Amniotic stem cell (primary cell): ENCODE results near the gene WIPF2.
A peak's percentile ranks its signal among the peaks of the same experiment; 100 is the strongest.
"Not testable (repeated sequence)": the region's sequence is repeated elsewhere in the genome, so short reads cannot be mapped to it uniquely, and the experiment has no call there.

Source experiments
- DNase-seq: peaks from one replicate; lab custom pipeline; 2025; lab: John Stamatoyannopoulos, UW

WIPF2 gene

DNA sequence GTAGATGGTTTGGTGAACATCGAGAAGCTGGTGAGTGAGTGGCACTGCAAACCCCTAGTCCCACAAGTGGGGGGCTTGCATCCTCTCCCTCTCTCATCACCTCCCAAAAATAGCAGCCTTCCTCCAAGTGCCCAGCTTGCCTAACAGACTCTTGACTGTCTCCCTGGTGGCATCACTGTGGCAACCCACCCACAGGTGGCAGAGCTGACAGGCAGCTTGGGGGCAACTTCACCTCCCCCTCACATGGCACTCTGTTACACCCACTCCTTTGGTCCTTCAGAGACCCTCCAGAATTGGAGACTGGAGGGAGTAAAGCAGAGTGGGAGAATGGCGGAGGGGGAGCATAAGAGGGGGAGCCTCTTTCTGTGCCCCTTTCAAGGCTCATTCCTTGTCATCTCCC lies 26.1 kb upstream of the WIPF2 start:
- DNase-seq, result no peak

DNA sequence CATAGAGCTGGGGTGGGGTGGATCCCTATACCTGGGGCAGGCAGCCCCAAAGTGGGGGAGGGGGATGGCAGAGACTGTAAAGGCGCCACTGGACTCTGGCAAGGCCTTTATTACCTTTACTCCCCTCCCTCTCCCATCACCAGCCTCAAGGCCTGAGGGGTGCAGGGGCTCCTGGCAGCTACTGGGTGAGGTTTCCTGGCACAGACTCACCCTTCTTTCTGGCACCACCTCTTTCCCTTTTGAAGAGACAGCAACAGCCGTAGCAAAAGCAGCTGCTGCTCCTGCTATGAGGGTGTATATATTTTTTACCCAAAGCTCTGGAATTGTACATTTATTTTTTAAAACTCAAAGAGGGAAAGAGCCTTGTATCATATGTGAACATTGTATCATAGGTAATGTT lies 24.3 kb upstream of the WIPF2 start:
- no peak for DNase-seq

DNA sequence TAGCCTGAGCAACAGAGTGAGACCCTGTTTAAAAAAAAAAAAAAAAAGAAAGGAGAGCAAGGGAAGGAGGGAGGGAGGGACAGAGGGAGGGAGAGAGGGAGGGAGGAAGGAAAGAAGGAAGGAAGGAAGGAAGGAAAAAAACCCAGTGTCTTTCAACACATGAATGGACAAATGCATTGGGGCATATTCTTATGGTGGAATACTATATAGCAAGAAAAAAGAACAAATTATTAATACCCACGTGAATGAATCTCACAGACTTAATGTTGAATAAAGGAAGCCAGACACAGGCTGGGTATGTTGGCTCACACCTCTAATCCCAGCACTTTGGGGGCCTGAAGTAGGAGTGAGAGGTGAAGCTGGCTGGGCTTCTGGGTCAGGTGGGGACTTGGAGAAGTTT lies 21.6 kb upstream of the WIPF2 start:
- DNase-seq, result no peak

DNA sequence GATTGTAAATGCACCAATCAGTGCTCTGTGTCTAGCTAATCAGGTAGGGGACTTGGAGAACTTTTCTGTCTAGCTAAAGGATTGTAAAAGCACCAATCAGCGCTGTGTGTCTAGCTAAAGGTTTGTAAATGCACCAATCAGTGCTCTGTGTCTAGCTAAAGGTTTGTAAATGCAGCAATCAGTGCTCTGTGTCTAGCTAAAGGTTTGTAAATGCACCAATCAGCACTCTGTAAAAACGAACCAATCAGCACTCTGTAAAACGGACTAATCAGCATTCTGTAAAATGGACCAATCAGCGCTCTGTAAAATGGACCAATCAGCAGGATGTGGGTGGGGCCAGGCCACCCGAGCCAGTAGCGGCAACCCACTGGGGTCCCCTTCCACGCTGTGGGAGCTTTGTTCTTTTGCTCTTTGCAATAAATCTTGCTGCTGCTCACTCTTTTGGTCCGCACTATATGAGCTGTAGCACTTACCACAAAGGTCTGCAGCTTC lies 21.1 kb upstream of the WIPF2 start:
- DNase-seq, result not testable (repeated sequence)

DNA sequence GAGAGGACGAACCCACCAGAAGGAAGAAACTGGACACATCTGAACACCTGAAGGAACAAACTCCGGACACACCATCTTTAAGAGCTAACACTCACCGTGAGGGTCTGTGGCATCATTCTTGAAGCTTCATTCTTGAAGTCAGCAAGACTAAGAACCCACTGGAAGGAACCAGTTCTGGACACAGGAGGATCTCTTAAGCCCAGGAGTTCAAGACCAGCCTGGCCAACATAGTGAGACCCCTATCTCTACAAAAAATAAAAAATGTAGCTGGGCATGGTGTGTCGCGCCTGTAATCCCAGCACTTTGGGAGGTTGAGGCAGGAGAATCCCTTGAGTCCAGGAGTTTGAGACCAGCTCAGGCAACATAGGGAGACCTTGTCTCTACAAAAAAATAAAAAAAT lies 20.5 kb upstream of the WIPF2 start:
- no peak for DNase-seq

DNA sequence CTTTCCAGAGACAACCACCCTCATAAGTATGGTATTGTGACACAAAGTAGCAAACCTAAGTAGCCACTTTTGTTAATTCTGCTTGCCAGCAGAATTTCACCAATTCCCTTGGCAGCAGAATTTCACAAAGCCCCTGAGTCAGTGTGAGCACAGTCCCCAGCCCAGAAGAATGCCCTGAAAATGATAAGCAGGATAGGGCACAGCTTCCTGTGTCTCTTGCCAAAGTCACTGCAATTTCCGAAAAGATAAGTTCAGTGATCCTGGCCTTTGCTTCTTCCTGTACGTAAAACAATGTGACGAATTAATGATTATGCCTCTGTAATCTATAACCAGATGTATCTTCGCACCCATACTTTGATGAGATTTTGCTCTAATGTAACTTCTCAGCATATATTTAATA lies 16.0 kb upstream of the WIPF2 start:
- no peak for DNase-seq

DNA sequence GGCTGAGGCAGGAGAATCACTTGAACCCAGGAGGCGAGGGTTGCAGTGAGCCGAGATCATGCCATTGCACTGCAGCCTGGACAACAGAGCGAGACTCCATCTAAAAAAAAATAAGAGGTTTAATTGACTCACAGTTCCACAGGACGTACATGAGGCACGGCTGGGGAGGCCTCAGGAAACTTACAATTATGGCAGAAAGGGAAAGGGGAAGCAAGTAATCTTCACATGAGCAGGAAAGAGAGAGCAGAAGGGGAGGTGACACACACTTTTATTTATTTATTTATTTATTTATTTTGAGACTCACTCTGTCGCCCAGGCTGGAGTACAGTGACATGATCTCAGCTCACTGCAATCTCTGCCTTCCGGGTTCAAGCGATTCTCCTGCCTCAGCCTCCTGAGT lies 12.9 kb upstream of the WIPF2 start:
- DNase-seq, result not testable (repeated sequence)

DNA sequence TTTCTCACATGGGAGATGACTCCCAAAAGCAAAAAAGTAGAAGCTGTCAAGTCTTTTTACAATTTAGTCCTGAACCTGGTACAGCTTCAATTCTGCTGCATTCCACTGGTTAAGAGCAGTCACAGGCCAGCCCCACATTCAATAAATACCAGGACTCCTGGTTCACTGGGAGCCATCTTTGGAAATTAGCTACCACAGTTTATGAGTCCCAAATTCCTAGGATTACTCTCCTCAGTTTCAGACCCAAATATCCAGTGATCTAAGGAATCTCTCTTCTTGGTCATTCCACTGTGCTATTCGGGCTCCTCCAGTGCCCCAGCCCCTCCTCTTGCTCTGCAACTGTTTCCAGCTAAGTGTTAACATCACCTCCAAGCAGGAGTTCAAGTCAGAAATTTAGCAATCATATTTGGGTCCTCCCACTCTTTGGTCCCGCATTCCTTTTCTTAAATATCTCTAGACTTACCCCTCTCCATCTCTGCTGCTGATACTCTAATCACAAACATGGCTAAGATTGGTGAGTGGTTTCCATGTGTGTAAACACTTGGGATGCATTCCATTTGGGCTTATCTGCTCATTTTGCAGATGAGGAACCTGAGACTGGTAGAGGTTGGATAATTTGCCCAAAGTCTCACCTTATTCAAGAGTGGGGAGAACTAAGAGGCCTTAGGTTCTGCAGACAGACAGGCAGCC lies 9.6 kb upstream of the WIPF2 start:
- DNase-seq, result peak; percentile 10

DNA sequence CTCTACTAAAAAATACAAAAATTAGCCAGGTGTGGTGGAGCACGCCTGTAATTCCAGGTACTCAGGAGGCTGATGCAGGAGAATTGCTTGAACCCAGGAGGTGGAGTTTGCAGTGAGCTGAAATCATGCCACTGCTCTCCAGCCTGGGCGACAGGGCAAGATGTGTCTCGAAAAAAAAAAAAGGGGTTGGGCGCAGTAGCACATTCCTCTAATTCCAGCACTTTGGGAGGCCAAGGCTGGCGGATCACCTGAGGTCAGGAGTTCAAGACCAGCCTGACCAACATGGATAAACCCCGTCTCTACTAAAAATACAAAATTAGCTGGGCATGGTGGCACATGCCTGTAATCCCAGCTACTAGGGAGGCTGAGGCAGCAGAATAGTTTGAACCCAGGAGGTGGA lies 5.2 kb upstream of the WIPF2 start:
- not testable (repeated sequence) for DNase-seq

DNA sequence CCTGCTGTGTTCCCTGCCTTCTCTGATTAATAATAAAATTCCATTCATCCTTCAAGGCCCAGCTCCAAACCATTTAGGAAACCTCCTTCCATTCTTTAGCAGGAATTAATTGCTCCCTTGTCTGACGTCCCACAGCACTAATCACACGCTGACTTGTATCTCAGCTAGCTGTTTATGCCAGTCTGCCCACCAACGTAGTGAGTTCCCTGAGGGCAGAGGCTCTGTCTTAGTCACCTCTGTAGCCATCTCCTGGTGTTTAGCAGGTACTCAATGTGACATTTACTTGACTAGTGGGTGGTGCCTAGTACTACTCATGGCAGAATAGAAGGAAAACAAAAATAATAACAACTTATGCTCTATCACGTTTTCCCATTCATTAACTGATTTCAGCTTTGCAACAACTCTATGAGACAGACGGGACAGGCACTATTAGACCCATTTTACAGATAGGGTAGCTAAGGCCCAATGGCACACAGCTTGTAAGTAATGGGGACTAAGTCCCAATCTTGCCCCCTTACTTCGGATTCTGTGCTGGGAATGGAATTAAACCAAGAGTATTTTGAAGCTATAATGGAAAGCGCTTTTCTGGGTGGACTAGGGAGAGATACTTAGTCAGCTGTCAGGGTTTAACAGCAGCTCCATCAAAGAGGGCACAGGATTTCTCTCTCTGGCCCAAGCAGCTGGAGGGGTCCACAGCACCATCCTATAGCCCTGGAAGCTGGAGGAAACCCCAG lies 931 bp upstream of the WIPF2 start:
- no peak for DNase-seq

DNA sequence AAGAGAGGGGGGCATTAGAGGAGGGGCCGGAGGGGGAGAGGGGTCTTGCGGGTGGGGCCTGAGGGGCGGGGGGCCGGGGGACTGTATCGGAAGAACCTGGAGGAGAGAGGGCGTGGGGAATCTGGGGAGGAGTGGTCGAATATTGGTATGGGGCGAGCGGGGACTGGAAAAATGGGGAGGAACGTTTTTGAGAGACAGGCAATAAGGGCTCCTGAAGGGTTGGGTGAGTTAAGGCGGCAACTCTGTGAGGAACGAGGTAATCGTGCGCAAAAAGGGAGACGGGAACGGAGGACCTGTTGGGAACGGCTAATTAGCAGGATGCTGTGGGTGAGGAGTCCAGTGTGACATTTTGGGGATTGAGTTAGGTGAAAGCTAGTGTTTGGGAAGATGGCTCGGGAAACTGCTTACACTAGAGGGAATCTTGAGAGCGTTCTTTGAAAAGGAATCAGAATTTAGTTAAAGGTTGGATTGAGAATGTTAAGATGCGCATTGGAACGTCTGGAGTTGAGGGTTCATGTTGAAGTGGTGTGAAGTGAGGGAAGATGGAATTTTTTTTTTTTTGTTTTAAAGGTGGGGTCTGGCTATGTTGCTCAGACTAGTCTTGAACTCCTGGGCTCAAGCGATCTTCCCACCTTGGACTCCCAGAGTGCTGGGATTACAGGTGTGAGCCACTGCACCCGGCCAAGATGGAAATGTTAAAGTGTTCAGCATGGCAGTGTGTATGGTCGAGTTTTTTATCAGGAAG lies 662 bp downstream of the WIPF2 start:
- peak; percentile 41 for DNase-seq

DNA sequence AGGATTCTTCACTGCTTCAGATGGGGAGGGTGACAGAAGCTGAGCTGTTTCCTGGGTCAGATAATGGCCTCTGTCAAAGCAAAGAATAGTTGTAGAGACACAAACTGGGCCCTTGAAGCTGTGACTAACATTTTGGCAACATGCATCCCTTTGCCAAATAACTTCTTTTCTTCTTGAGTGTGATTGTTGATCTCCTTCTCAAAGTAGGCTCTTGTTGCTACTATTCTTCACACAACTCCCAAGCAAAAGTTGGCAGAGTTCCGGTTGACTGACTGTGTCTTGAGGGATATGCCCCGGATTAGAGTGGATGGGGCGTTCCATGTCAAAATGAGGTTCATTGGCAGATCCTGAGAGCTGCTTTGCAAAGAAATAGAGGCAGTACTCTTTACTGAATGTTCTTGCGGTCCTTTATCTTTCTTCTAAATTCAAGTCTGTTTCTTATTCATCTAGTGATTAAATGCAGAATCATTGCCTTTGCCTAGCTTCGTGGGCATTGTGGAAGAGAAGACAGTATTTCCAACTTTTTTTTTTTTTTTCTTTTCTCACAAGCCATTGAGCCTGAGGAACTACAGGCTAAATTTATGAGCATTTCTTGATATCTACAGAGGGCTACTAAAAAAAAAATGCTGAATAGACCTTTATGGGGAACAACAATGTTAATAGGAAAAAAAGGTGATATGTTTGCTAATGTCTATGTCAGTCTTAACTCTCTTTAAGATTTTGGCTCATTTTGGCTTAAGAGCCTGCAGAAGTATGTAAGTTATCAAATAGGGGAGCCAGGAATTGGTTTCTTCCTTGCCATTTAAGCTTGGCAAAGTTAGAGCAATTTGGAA lies 5.8 kb downstream of the WIPF2 start:
- no peak for DNase-seq

DNA sequence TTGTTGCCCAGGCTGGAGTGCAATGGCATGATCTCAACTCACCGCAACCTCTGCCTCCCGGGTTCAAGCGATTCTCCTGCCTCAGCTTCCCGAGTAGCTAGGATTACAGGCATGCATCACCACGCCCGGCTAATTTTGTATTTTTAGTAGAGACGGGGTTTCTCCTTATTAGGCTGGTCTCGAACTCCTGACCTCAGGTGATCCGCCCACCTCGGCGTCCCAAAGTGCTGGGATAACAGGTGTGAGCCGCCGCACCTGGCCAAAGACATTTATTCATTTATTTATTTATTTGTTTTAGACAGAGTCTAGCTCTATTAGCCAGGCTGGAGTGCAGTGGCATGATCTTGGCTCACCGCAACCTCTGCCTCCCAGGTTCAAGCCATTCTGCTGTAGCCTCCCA lies 10.0 kb downstream of the WIPF2 start:
- not testable (repeated sequence) for DNase-seq

DNA sequence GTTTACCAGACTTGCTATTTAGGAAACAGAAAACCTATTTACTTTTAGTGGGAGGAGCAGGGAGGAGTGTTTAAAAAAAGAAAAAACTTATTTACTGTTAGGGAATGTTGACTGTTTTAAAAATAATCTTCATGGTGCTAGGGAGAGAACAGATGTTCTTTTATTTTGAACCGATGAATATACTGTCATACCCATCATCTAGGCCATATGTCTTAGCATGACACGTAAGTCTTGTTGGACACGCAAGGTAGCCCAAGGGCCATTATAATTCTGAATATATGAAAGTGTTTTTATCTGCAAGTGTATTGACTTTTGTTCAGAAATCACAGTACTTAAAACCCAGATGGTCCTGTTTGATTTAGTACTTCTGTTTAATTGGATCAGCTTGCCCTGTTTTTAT lies 11.6 kb downstream of the WIPF2 start:
- DNase-seq, result no peak

DNA sequence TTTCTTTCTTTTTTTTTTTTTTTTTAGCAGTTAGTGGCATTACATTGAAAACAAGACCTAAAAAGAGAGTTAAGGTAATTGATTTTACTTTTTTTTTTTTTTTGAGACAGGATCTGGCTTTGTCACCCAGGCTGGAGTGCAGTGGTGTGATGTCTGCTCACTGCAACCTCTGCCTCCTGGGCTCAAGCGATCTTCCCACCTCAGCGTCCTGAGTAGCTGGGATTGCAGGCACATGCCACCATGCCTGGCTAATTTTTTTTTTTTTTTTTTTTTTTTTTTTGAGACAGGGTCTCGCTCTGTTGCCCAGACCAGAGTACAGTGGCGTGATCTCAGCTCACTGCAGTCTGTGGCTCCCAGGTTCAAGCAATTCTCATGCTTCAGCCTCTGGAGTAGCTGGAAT lies 12.8 kb downstream of the WIPF2 start:
- not testable (repeated sequence) for DNase-seq

DNA sequence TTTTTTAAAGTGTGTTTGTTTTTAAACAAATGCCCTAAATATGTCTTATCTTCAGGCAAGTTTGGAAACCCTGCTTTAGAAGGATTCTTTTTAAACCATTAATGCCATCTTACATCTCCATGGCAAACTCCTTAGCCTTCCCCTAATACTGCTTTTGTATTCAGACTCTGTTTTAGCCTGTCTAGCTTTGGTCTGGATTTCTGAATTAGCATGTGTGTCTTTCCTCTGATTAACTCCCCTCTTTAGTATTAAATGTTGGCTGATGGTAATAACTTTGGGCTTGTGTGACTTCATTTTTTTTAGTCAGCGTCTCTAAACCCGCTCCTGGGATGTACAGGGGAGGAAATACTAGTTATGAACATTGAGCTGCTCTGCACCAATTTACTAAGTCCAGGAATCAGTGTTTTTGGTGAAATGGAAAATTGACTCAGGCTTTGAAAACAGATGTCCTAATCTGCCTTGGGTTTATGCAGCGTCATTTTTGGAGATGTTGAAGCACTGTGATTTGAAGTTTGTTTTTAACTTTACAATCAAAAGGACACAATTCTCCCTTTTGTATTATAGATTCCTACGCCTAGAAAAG lies 22.2 kb downstream of the WIPF2 start:
- DNase-seq, result no peak

DNA sequence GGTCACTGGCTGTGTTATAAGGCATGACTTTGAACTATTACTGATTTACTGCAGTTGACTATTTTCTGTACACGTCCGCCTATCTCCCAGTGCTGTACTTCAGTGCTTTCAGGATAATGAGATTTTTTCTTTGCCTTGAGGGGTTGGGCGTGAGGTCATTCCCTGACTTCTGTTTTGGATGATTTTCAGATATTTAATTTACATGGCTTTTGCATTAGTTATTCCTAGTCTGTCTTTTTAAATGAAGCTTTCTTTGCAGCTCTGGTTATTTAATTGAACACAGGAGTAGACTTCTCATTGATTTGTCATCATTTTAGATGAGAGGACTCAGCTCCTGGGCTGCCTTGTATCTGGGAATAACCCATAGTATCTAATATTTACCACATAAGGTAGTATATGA lies 23.7 kb downstream of the WIPF2 start:
- DNase-seq, result no peak

DNA sequence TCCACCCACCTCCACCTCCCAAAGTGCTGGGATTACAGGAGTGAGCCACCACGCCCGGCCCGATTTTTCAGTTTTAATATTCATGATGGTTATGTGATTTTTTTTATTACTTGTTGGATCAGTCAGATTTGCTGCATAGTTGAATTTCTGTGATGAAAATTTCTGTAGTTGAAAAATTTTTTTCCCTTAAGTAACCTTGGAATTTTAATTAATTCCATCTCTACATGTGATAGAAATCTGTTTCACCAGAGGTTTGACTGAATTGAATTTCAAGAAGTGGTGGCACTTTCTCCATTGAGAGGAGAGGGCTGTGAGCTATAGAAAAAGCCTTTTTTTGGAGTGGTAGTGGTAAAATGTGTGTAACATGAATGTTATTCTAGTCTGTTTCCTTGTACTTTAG lies 24.7 kb downstream of the WIPF2 start:
- DNase-seq, result no peak

DNA sequence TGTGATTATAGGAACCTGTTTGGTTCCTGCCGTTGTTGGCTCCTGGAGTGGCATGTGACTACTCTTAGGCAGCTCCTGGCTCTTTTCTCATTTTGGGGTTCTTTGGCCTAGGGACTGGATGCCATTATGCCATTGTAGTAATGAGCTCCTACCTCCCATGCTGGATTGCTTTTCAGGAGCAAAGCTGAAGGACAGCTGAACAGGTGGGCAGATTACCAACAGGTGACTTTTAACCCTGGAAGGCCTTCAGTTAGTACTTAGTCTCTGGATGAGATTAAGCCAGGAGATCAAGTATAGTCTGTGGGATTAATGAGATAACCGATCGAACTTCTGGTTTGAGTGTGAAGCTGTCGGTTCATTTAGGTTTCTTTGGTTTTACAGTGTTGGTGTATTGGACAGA lies 25.2 kb downstream of the WIPF2 start:
- no peak for DNase-seq

DNA sequence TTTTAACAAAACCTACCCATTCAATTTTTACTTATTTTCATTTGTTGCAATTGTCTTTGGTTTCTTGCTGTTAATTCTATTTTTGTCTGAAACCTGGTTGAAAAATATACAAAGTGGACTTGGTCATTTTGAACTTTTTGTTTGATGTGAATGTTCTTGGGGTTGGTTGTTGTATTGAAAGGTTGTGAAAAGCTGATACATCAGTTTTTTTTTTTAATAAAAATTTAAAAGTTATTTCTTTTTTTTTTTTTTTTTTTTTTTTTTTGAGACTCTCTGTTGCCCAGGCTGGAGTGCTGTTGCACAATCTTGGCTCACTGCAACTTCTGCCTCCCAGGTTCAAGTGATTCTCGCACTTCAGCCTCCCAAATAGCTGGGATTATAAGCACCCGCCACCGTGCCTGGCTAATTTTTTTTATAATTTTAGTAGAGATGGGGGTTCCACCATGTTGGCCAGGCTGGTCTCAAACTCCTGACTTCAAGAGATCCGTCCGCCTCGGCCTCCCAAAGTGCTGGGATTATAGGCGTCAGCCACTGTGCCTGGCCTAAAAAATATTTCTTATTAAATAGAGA lies 28.9 kb downstream of the WIPF2 start:
- DNase-seq, result no peak

DNA sequence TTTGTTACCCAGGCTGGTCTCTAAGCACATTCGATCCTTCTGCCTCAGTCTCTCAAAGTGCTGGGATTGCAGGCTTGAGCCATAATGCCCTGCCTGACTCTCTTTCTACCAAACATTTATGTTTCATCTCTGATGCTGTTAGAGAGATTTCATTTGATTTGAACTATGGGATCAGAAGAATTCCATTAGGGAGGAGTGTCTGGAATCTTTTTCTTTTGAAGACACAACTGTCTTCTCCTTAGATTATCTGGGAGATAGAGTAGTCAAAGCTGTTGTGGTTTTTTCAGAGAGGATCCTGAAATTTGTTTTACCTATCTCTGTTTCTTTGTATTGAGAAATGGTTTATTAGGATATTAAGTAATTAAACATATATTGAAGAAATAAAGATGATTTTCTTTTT lies 29.4 kb downstream of the WIPF2 start:
- DNase-seq, result no peak
